GM23338 (cell line): Measurements from ENCODE around the gene TMPRSS9. TPM values are rescaled to one million over a fixed set of nuclear protein-coding genes. Genes with fewer than 3 reads are reported as not detected.

ENCODE experiments used
- ATAC-seq: fragments of 200-7000 bp; cut with Tn5 transposase; 3 replicates; pipeline ENCODE4 v1.9.1; 2020
- DNase-seq: peaks from one replicate; pipeline ENCODE4 v3.0.0-alpha.2; 2015; ENCODE audit warnings: low spot score
- H2AFZ ChIP-seq: fragments of 200-600 bp; sonication (generic); 2 replicates; pipeline ENCODE4 v1.8.0; 2016; ENCODE audit warnings: antibody characterized with exemption, mild to moderate bottlenecking, moderate library complexity
- H3F3A ChIP-seq: fragments of 200-600 bp; sonication (generic); replicated peaks from 2 replicates; pipeline ENCODE4 v1.8.0; 2017; ENCODE audit warnings: antibody characterized with exemption, mixed run types, low read depth
- H3K27ac ChIP-seq: fragments of 200-600 bp; sonication (generic); 2 replicates; pipeline ENCODE4 v1.6.1; 2016; ENCODE audit warnings: low read depth
- H3K27me3 ChIP-seq: fragments of 200-600 bp; sonication (generic); 2 replicates; pipeline ENCODE4 v1.8.0; 2016; ENCODE audit warnings: mild to moderate bottlenecking, mixed run types, moderate library complexity; ENCODE audit not compliant: insufficient read depth
- H3K36me3 ChIP-seq: fragments of 200-600 bp; sonication (generic); 2 replicates; pipeline ENCODE4 v1.8.0; 2016; ENCODE audit warnings: mild to moderate bottlenecking; ENCODE audit not compliant: insufficient read depth
- H3K4me1 ChIP-seq: fragments of 200-600 bp; sonication (generic); 2 replicates; pipeline ENCODE4 v1.8.0; 2016; ENCODE audit warnings: mild to moderate bottlenecking, moderate library complexity; ENCODE audit not compliant: insufficient read depth
- H3K4me2 ChIP-seq: fragments of 200-600 bp; sonication (generic); 2 replicates; pipeline ENCODE4 v1.7.1; 2017; ENCODE audit warnings: mixed run types
- H3K4me3 ChIP-seq: fragments of 200-600 bp; sonication (generic); 2 replicates; pipeline ENCODE4 v1.6.1; 2016; ENCODE audit warnings: mixed run types
- H3K79me2 ChIP-seq: fragments of 200-600 bp; sonication (generic); replicated peaks from 2 replicates; pipeline ENCODE4 v1.8.0; 2017; ENCODE audit warnings: mild to moderate bottlenecking; ENCODE audit not compliant: insufficient read depth
- H3K9me2 ChIP-seq: fragments of 200-600 bp; sonication (generic); 2 replicates; pipeline ENCODE4 v1.8.0; 2017; ENCODE audit not compliant: insufficient read depth
- H4K20me1 ChIP-seq: fragments of 200-600 bp; sonication (generic); replicated peaks from 2 replicates; pipeline ENCODE4 v1.8.0; 2017; ENCODE audit warnings: mild to moderate bottlenecking; ENCODE audit not compliant: insufficient read depth
- H3K27ac Mint-ChIP-seq: 2 replicates; pipeline ENCODE4 v1.8.0; 2020; ENCODE audit warnings: inconsistent platforms, mild to moderate bottlenecking, moderate library complexity, mixed read lengths
- H3K27me3 Mint-ChIP-seq: 3 replicates; pipeline ENCODE4 v1.8.0; 2022; ENCODE audit warnings: low read depth, mild to moderate bottlenecking, moderate library complexity, mixed read lengths, inconsistent platforms; ENCODE audit not compliant: insufficient read depth, poor library complexity
- H3K36me3 Mint-ChIP-seq: 3 replicates; pipeline ENCODE4 v1.8.0; 2021; ENCODE audit warnings: low read depth, mild to moderate bottlenecking, inconsistent platforms, moderate library complexity, mixed read lengths
- H3K4me1 Mint-ChIP-seq: 3 replicates; pipeline ENCODE4 v1.8.0; 2020; ENCODE audit warnings: mild to moderate bottlenecking, inconsistent platforms, mixed read lengths
- H3K4me3 Mint-ChIP-seq: 3 replicates; pipeline ENCODE4 v1.8.0; 2021; ENCODE audit warnings: moderate library complexity, mild to moderate bottlenecking, inconsistent platforms, mixed read lengths
- H3K9me3 Mint-ChIP-seq: 3 replicates; pipeline ENCODE4 v1.8.0; 2020; ENCODE audit warnings: moderate library complexity, mild to moderate bottlenecking, inconsistent platforms, mixed read lengths
- CREB1 ChIP-seq: fragments of 250-450 bp; sonication (Bioruptor Pico); IDR thresholded peaks from 2 replicates; pipeline ENCODE4 v1.5.0; 2020; ENCODE audit warnings: low read depth, mild to moderate bottlenecking, moderate library complexity
- EZH2phosphoT487 ChIP-seq: fragments of 200-600 bp; sonication (generic); IDR thresholded peaks from one replicate; pipeline ENCODE4 v1.8.1; 2018; ENCODE audit warnings: antibody characterized with exemption; ENCODE audit not compliant: unreplicated experiment
- NANOG ChIP-seq: IDR thresholded peaks from 2 replicates; pipeline ENCODE4 v1.6.1; 2016; ENCODE audit warnings: antibody characterized with exemption, borderline replicate concordance
- POLR2AphosphoS5 ChIP-seq: IDR thresholded peaks from 2 replicates; pipeline ENCODE4 v1.6.1; 2016; ENCODE audit warnings: antibody characterized with exemption, low read depth
- STAT1 ChIP-seq: IDR thresholded peaks from one replicate; pipeline ENCODE4 v1.6.1; 2016; ENCODE audit warnings: antibody characterized with exemption; ENCODE audit not compliant: unreplicated experiment
- ZNF114 ChIP-seq: fragments of 250-450 bp; sonication (Bioruptor Pico); IDR thresholded peaks from 2 replicates; pipeline ENCODE4 v1.5.0; 2020; ENCODE audit warnings: mild to moderate bottlenecking, moderate library complexity
- ZNF331 ChIP-seq: fragments of 250-450 bp; sonication (Bioruptor Pico); IDR thresholded peaks from 2 replicates; pipeline ENCODE4 v1.5.0; 2020; ENCODE audit warnings: low read depth, mild to moderate bottlenecking, moderate library complexity
- polyA plus RNA-seq: library from polyadenylated mRNA; unstranded; fragments of >200 nt; fragmentation: Nextera tagmentation; extraction: Ambion mirVana; gene quantifications from 2 replicates; pipeline ENCODE4 v1.2.1, GENCODE V29; 2016
- total RNA-seq: library from RNA; depleted of rRNA; stranded (reverse); fragments of >200 nt; shearing (Covaris generic); gene quantifications from 2 replicates; pipeline ENCODE4 v1.2.3, GENCODE V29; 2014
- TF ChIP-seq, protein P1 (sequence below): IDR thresholded peaks from one replicate; pipeline ENCODE4 v1.6.1; 2018; ENCODE audit warnings: antibody characterized with exemption; ENCODE audit not compliant: unreplicated experiment
- TF ChIP-seq, protein P2 (sequence below): fragments of 250-450 bp; sonication (Bioruptor Pico); IDR thresholded peaks from 2 replicates; pipeline ENCODE4 v1.5.0; 2020; ENCODE audit warnings: mild to moderate bottlenecking, moderate library complexity
- TF ChIP-seq, protein P3 (sequence below): IDR thresholded peaks from 2 replicates; pipeline ENCODE4 v1.6.1; 2016; ENCODE audit warnings: antibody characterized with exemption
- TF ChIP-seq, protein P4 (sequence below), 2 experiments: fragments of 200-600 bp in 1 of 2; sonication (generic) in 1 of 2; conservative IDR thresholded peaks; 2 replicates each; pipeline versions ENCODE4 v1.5.1 to v1.6.1; 2016 to 2017; ENCODE audit warnings: antibody characterized with exemption in 2 of 2, low read depth in 2 of 2, mild to moderate bottlenecking in 2 of 2, moderate library complexity in 1 of 2

The TMPRSS9 gene
- total and polyA plus RNA-seq, 2 experiments from 2014 or later: 0.05 to 0.28 TPM

- TF ChIP-seq, protein P1, sequence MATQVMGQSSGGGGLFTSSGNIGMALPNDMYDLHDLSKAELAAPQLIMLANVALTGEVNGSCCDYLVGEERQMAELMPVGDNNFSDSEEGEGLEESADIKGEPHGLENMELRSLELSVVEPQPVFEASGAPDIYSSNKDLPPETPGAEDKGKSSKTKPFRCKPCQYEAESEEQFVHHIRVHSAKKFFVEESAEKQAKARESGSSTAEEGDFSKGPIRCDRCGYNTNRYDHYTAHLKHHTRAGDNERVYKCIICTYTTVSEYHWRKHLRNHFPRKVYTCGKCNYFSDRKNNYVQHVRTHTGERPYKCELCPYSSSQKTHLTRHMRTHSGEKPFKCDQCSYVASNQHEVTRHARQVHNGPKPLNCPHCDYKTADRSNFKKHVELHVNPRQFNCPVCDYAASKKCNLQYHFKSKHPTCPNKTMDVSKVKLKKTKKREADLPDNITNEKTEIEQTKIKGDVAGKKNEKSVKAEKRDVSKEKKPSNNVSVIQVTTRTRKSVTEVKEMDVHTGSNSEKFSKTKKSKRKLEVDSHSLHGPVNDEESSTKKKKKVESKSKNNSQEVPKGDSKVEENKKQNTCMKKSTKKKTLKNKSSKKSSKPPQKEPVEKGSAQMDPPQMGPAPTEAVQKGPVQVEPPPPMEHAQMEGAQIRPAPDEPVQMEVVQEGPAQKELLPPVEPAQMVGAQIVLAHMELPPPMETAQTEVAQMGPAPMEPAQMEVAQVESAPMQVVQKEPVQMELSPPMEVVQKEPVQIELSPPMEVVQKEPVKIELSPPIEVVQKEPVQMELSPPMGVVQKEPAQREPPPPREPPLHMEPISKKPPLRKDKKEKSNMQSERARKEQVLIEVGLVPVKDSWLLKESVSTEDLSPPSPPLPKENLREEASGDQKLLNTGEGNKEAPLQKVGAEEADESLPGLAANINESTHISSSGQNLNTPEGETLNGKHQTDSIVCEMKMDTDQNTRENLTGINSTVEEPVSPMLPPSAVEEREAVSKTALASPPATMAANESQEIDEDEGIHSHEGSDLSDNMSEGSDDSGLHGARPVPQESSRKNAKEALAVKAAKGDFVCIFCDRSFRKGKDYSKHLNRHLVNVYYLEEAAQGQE: no peak
- no peak for TF ChIP-seq NANOG
- TF ChIP-seq ZNF114 (CRISPR knock-in tag): no peak
- no peak for TF ChIP-seq CREB1 (CRISPR knock-in tag)
- TF ChIP-seq, protein P2, sequence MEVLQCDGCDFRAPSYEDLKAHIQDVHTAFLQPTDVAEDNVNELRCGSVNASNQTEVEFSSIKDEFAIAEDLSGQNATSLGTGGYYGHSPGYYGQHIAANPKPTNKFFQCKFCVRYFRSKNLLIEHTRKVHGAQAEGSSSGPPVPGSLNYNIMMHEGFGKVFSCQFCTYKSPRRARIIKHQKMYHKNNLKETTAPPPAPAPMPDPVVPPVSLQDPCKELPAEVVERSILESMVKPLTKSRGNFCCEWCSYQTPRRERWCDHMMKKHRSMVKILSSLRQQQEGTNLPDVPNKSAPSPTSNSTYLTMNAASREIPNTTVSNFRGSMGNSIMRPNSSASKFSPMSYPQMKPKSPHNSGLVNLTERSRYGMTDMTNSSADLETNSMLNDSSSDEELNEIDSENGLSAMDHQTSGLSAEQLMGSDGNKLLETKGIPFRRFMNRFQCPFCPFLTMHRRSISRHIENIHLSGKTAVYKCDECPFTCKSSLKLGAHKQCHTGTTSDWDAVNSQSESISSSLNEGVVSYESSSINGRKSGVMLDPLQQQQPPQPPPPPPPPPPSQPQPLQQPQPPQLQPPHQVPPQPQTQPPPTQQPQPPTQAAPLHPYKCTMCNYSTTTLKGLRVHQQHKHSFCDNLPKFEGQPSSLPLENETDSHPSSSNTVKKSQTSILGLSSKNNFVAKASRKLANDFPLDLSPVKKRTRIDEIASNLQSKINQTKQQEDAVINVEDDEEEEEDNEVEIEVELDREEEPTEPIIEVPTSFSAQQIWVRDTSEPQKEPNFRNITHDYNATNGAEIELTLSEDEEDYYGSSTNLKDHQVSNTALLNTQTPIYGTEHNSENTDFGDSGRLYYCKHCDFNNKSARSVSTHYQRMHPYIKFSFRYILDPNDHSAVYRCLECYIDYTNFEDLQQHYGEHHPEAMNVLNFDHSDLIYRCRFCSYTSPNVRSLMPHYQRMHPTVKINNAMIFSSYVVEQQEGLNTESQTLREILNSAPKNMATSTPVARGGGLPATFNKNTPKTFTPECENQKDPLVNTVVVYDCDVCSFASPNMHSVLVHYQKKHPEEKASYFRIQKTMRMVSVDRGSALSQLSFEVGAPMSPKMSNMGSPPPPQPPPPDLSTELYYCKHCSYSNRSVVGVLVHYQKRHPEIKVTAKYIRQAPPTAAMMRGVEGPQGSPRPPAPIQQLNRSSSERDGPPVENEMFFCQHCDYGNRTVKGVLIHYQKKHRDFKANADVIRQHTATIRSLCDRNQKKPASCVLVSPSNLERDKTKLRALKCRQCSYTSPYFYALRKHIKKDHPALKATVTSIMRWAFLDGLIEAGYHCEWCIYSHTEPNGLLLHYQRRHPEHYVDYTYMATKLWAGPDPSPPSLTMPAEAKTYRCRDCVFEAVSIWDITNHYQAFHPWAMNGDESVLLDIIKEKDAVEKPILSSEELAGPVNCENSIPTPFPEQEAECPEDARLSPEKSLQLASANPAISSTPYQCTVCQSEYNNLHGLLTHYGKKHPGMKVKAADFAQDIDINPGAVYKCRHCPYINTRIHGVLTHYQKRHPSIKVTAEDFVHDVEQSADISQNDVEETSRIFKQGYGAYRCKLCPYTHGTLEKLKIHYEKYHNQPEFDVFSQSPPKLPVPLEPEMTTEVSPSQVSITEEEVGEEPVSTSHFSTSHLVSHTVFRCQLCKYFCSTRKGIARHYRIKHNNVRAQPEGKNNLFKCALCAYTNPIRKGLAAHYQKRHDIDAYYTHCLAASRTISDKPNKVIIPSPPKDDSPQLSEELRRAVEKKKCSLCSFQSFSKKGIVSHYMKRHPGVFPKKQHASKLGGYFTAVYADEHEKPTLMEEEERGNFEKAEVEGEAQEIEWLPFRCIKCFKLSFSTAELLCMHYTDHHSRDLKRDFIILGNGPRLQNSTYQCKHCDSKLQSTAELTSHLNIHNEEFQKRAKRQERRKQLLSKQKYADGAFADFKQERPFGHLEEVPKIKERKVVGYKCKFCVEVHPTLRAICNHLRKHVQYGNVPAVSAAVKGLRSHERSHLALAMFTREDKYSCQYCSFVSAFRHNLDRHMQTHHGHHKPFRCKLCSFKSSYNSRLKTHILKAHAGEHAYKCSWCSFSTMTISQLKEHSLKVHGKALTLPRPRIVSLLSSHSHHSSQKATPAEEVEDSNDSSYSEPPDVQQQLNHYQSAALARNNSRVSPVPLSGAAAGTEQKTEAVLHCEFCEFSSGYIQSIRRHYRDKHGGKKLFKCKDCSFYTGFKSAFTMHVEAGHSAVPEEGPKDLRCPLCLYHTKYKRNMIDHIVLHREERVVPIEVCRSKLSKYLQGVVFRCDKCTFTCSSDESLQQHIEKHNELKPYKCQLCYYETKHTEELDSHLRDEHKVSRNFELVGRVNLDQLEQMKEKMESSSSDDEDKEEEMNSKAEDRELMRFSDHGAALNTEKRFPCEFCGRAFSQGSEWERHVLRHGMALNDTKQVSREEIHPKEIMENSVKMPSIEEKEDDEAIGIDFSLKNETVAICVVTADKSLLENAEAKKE (CRISPR knock-in tag): no peak
- TF ChIP-seq, protein P3, sequence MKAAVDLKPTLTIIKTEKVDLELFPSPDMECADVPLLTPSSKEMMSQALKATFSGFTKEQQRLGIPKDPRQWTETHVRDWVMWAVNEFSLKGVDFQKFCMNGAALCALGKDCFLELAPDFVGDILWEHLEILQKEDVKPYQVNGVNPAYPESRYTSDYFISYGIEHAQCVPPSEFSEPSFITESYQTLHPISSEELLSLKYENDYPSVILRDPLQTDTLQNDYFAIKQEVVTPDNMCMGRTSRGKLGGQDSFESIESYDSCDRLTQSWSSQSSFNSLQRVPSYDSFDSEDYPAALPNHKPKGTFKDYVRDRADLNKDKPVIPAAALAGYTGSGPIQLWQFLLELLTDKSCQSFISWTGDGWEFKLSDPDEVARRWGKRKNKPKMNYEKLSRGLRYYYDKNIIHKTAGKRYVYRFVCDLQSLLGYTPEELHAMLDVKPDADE: no peak
- no peak for TF ChIP-seq ZNF331 (CRISPR knock-in tag)
- no peak; the same call in 1 of the 2 replicates for TF ChIP-seq POLR2AphosphoS5
- no peak for TF ChIP-seq EZH2phosphoT487
- no peak for TF ChIP-seq STAT1
- TF ChIP-seq, protein P4, sequence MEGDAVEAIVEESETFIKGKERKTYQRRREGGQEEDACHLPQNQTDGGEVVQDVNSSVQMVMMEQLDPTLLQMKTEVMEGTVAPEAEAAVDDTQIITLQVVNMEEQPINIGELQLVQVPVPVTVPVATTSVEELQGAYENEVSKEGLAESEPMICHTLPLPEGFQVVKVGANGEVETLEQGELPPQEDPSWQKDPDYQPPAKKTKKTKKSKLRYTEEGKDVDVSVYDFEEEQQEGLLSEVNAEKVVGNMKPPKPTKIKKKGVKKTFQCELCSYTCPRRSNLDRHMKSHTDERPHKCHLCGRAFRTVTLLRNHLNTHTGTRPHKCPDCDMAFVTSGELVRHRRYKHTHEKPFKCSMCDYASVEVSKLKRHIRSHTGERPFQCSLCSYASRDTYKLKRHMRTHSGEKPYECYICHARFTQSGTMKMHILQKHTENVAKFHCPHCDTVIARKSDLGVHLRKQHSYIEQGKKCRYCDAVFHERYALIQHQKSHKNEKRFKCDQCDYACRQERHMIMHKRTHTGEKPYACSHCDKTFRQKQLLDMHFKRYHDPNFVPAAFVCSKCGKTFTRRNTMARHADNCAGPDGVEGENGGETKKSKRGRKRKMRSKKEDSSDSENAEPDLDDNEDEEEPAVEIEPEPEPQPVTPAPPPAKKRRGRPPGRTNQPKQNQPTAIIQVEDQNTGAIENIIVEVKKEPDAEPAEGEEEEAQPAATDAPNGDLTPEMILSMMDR (conservative IDR thresholded peaks at IDR 0.05; ENCODE audit: low read depth in 2 of 2): no peak
- Histone ChIP-seq H3K4me3 (peak overlapping the region; percentile 99), H4K20me1 (no peaks in the 10 kb centered on the region; the same call in none of the 2 replicates), H3K36me3 (no peaks in the 10 kb centered on the region; the same call in 1 of the 2 replicates), H2AFZ (no peak overlapping the region), H3K4me2 (peak overlapping the region; percentile 95), H3K27me3 (no peaks in the 10 kb centered on the region), H3F3A (peaks cover 28% of the 10 kb centered on the region), H3K9me2 (no peaks in the 10 kb centered on the region), H3K27ac (peak overlapping the region; percentile 88), H3K79me2 (peaks cover 21% of the 10 kb centered on the region), H3K4me1 (peaks cover 14% of the 10 kb centered on the region)
- H3K9me3 Mint-ChIP-seq: peaks cover 5% of the 10 kb centered on the region
- H3K4me1 Mint-ChIP-seq: peaks cover 28% of the 10 kb centered on the region
- H3K27me3 Mint-ChIP-seq: peaks cover 24% of the 10 kb centered on the region
- H3K27ac Mint-ChIP-seq: peak overlapping the region; percentile 100
- DNase-seq (peak; percentile 89), ATAC-seq (peak; percentile 28)
- peaks cover 35% of the 10 kb centered on the region for H3K36me3 Mint-ChIP-seq
- H3K4me3 Mint-ChIP-seq: peak overlapping the region; percentile 94
Measured at GRCh38 chr19:2428321-2428690, 68.2 kb downstream of the TMPRSS9 start.
